H1 (cell line): ENCODE data around the gene SATB2. TPM values are rescaled to one million over a fixed set of nuclear protein-coding genes. Genes with fewer than 3 reads are reported as not detected.

Source experiments
- CTCF ChIA-PET: fragments of 300-600 bp; sonication (Branson Sonifier 250); formaldehyde crosslinking; loops from one replicate; lab custom pipeline; 2021; ENCODE audit not compliant: partially characterized antibody; lab: Charles Lee
- POLR2A ChIA-PET: fragments of 300-600 bp; sonication (Branson Sonifier 250); formaldehyde crosslinking; loops from one replicate; lab custom pipeline; 2021; ENCODE audit warnings: inconsistent platforms; ENCODE audit not compliant: partially characterized antibody; lab: Charles Lee
- DNase-seq, 2 experiments: peaks; one replicate each; pipeline versions ENCODE4 v3.0.0 to v3.0.0-alpha.2; 2010 to 2022; ENCODE audit warnings: low spot score in 2 of 2, low read depth in 1 of 2, mixed read lengths in 1 of 2
- FAIRE-seq: peaks from 2 replicates; lab custom pipeline; 2011; peaks lifted over from hg19 to GRCh38; lab: Jason Lieb, UNC
- H2AFZ ChIP-seq: 2 replicates; pipeline ENCODE4 v1.8.1; 2012; ENCODE audit warnings: low read length, inconsistent platforms
- H2AK5ac ChIP-seq: 2 replicates; pipeline ENCODE4 v1.6.1; 2013; ENCODE audit warnings: low read depth, low read length
- H2BK120ac ChIP-seq: replicated peaks from 2 replicates; pipeline ENCODE3; 2013; ENCODE audit warnings: low read depth, low read length, inconsistent platforms
- H2BK12ac ChIP-seq: 2 replicates; pipeline ENCODE4 v1.6.1; 2013; ENCODE audit warnings: low read depth, low read length
- H2BK15ac ChIP-seq: 2 replicates; pipeline ENCODE4 v1.6.1; 2013; ENCODE audit warnings: low read length
- H2BK20ac ChIP-seq: 2 replicates; pipeline ENCODE4 v1.6.1; 2013; ENCODE audit warnings: low read length
- H2BK5ac ChIP-seq: 2 replicates; pipeline ENCODE4 v1.6.1; 2013; ENCODE audit warnings: low read depth, low read length
- H3K14ac ChIP-seq: 2 replicates; pipeline ENCODE4 v1.6.1; 2013; ENCODE audit warnings: inconsistent platforms; ENCODE audit not compliant: insufficient read length
- H3K18ac ChIP-seq: 2 replicates; pipeline ENCODE4 v1.6.1; 2013; ENCODE audit warnings: low read length; ENCODE audit errors: extremely low read depth
- H3K23ac ChIP-seq: 2 replicates; pipeline ENCODE4 v1.6.1; 2013; ENCODE audit warnings: inconsistent platforms; ENCODE audit not compliant: insufficient read length
- H3K23me2 ChIP-seq: 2 replicates; pipeline ENCODE4 v1.6.1; 2013; ENCODE audit warnings: low read depth, low read length
- H3K27ac ChIP-seq: 2 replicates; pipeline ENCODE4 v1.6.1; 2011; ENCODE audit warnings: low read depth, low read length, inconsistent platforms
- H3K27me3 ChIP-seq, 4 experiments: replicated peaks in 1 of 4; 1 replicate in 1 of 4; 2 replicates in 3 of 4; pipeline versions ENCODE4 v1.6.1 to v1.8.1; 2011 to 2013; ENCODE audit warnings: low read length in 3 of 4, mild to moderate bottlenecking in 3 of 4, inconsistent platforms in 2 of 4, mixed read lengths in 2 of 4, moderate library complexity in 1 of 4; ENCODE audit not compliant: control insufficient read depth in 3 of 4, insufficient read depth in 3 of 4; ENCODE audit errors: extremely low read depth in 1 of 4
- H3K36me3 ChIP-seq, 4 experiments: 2 replicates each; pipeline versions ENCODE4 v1.6.1 to v1.8.1; 2011 to 2013; ENCODE audit warnings: mild to moderate bottlenecking in 4 of 4, low read length in 3 of 4, moderate library complexity in 2 of 4, control low read depth in 1 of 4, inconsistent platforms in 1 of 4; ENCODE audit not compliant: insufficient read depth in 4 of 4, control insufficient read depth in 2 of 4
- H3K4ac ChIP-seq: replicated peaks from 2 replicates; pipeline ENCODE3; 2013; ENCODE audit warnings: low read length, low read depth, mixed read lengths, inconsistent platforms; ENCODE audit not compliant: insufficient read length
- H3K4me1 ChIP-seq, 4 experiments: replicated peaks in 1 of 4; 1 replicate in 1 of 4; 2 replicates in 3 of 4; pipeline versions ENCODE4 v1.6.1 to v1.8.1; 2011 to 2013; ENCODE audit warnings: low read length in 3 of 4, inconsistent platforms in 2 of 4, mixed read lengths in 1 of 4; ENCODE audit not compliant: insufficient read depth in 4 of 4, control insufficient read depth in 3 of 4
- H3K4me2 ChIP-seq, 2 experiments: 2 replicates each; pipeline versions ENCODE4 v1.6.1 to v1.8.1; 2011 to 2013; ENCODE audit warnings: low read depth in 2 of 2, low read length in 2 of 2, control low read depth in 1 of 2, inconsistent platforms in 1 of 2, mild to moderate bottlenecking in 1 of 2; ENCODE audit not compliant: insufficient read depth in 1 of 2
- H3K4me3 ChIP-seq, 4 experiments: fragments of 200-600, 300-600 bp in 1 of 4; sonication (generic), shearing (Covaris generic), sonication (Bioruptor Twin) in 1 of 4; 2 replicates each; pipeline versions ENCODE4 v1.5.1 to v1.8.1; 2011 to 2016; ENCODE audit warnings: low read length in 4 of 4, low read depth in 3 of 4, control low read depth in 2 of 4, inconsistent platforms in 2 of 4, mild to moderate bottlenecking in 2 of 4, mixed read lengths in 1 of 4, moderate library complexity in 1 of 4; ENCODE audit not compliant: insufficient read depth in 2 of 4; ENCODE audit errors: extremely low read depth in 1 of 4
- H3K56ac ChIP-seq: replicated peaks from 2 replicates; pipeline ENCODE3; 2013; ENCODE audit warnings: low read depth, mild to moderate bottlenecking, mixed read lengths, low read length, inconsistent platforms; ENCODE audit not compliant: insufficient read length
- H3K79me1 ChIP-seq: 2 replicates; pipeline ENCODE4 v1.6.1; 2013; ENCODE audit warnings: low read depth, low read length, control low read depth
- H3K79me2 ChIP-seq, 2 experiments: 2 replicates each; pipeline versions ENCODE4 v1.6.1 to v1.8.1; 2012 to 2013; ENCODE audit warnings: low read length in 2 of 2, mild to moderate bottlenecking in 2 of 2, inconsistent platforms in 1 of 2; ENCODE audit not compliant: insufficient read depth in 2 of 2, control insufficient read depth in 1 of 2
- H3K9ac ChIP-seq, 4 experiments: replicated peaks in 1 of 4; 1 replicate in 1 of 4; 2 replicates in 3 of 4; pipeline versions ENCODE4 v1.6.1 to v1.8.1; 2011 to 2013; ENCODE audit warnings: low read depth in 3 of 4, low read length in 3 of 4, control low read depth in 2 of 4, mild to moderate bottlenecking in 2 of 4, moderate library complexity in 2 of 4, inconsistent platforms in 1 of 4; ENCODE audit errors: extremely low read depth in 1 of 4
- H3K9me3 ChIP-seq, 2 experiments: 2 replicates each; pipeline versions ENCODE4 v1.6.1 to v1.8.1; 2012 to 2013; ENCODE audit warnings: mild to moderate bottlenecking in 2 of 2, moderate library complexity in 2 of 2, control low read depth in 1 of 2, inconsistent platforms in 1 of 2, low read depth in 1 of 2, low read length in 1 of 2, mixed read lengths in 1 of 2; ENCODE audit not compliant: insufficient read depth in 2 of 2
- H4K20me1 ChIP-seq, 2 experiments: replicated peaks in 1 of 2; 2 replicates each; pipeline versions ENCODE3 to v1.8.1; 2011 to 2013; ENCODE audit warnings: inconsistent platforms in 2 of 2, low read length in 2 of 2, mild to moderate bottlenecking in 1 of 2; ENCODE audit not compliant: insufficient read depth in 2 of 2, control insufficient read depth in 1 of 2
- H4K5ac ChIP-seq: 2 replicates; pipeline ENCODE4 v1.6.1; 2013; ENCODE audit warnings: low read length, low read depth, mixed read lengths, inconsistent platforms; ENCODE audit not compliant: insufficient read length
- H4K8ac ChIP-seq: 2 replicates; pipeline ENCODE4 v1.8.0; 2013; ENCODE audit warnings: mild to moderate bottlenecking, moderate library complexity, low read length, inconsistent platforms; ENCODE audit not compliant: insufficient read depth; ENCODE audit errors: extremely low read depth
- H4K91ac ChIP-seq: replicated peaks from 2 replicates; pipeline ENCODE3; 2013; ENCODE audit warnings: low read length, mixed read lengths, inconsistent platforms; ENCODE audit not compliant: insufficient read length
- ASH2L ChIP-seq: fragments of 200-600, 300-600 bp; sonication (generic); IDR thresholded peaks from one replicate; pipeline ENCODE4 v1.7.1; 2017; ENCODE audit warnings: low read length
- ATF3 ChIP-seq: IDR thresholded peaks from 2 replicates; pipeline ENCODE4 v1.6.1; 2011; ENCODE audit warnings: low read depth, mild to moderate bottlenecking, low read length; ENCODE audit not compliant: insufficient read depth
- FOSL1 ChIP-seq: IDR thresholded peaks from 2 replicates; pipeline ENCODE4 v1.6.1; 2011; ENCODE audit warnings: mild to moderate bottlenecking, low read depth, low read length, moderate library complexity; ENCODE audit not compliant: insufficient read depth
- JUN ChIP-seq: IDR thresholded peaks from 2 replicates; pipeline ENCODE4 v1.6.1; 2011; ENCODE audit warnings: low read depth, mild to moderate bottlenecking, improper control_type of control experiment, low read length
- JUND ChIP-seq: IDR thresholded peaks from 2 replicates; pipeline ENCODE4 v1.6.1; 2011; ENCODE audit warnings: mild to moderate bottlenecking, improper control_type of control experiment, low read length
- NRF1 ChIP-seq: IDR thresholded peaks from 2 replicates; pipeline ENCODE4 v1.6.1; 2011; ENCODE audit warnings: mild to moderate bottlenecking, low read depth, low read length, improper control_type of control experiment
- POLR2A ChIP-seq, 2 experiments: IDR thresholded peaks; 1 replicate in 1 of 2; 2 replicates in 1 of 2; pipeline ENCODE4 v1.6.1; 2011; ENCODE audit warnings: low read depth in 2 of 2, low read length in 2 of 2, mild to moderate bottlenecking in 2 of 2; ENCODE audit errors: control extremely low read depth in 1 of 2
- RXRA ChIP-seq: IDR thresholded peaks from 2 replicates; pipeline ENCODE4 v1.6.1; 2011; ENCODE audit warnings: low read depth, mild to moderate bottlenecking, low read length, moderate library complexity; ENCODE audit not compliant: insufficient read depth
- SIN3A ChIP-seq, 2 experiments: IDR thresholded peaks in 1 of 2; conservative IDR thresholded peaks in 1 of 2; 2 replicates each; pipeline ENCODE4 v1.6.1; 2011 to 2012; ENCODE audit warnings: low read length in 2 of 2, improper control_type of control experiment in 1 of 2, low read depth in 1 of 2, mild to moderate bottlenecking in 1 of 2
- SP2 ChIP-seq: IDR thresholded peaks from 2 replicates; pipeline ENCODE4 v1.6.1; 2012; ENCODE audit warnings: mild to moderate bottlenecking, low read length, inconsistent platforms
- TEAD4 ChIP-seq: IDR thresholded peaks from 2 replicates; pipeline ENCODE4 v1.6.1; 2012; ENCODE audit warnings: low read depth, low read length, inconsistent platforms, mixed read lengths
- ZNF274 ChIP-seq: IDR thresholded peaks from 2 replicates; pipeline ENCODE4 v1.7.0; 2012; ENCODE audit warnings: low read length, borderline replicate concordance; ENCODE audit errors: extremely low read depth
- WGBS, 2 experiments: shearing (Covaris generic) in 1 of 2; methylation state at CpG; one replicate each; pipeline versions ENCODE4 v1.1.6 to v1.1.7; 2013 to 2015; ENCODE audit warnings: low lambda C conversion rate in 2 of 2, mixed read lengths in 2 of 2, inconsistent platforms in 1 of 2, low coverage in 1 of 2, missing lambda C conversion rate in 1 of 2; ENCODE audit not compliant: insufficient replicate concordance in 2 of 2, insufficient coverage in 1 of 2, insufficient read length in 1 of 2; ENCODE audit errors: extremely low coverage in 1 of 2, missing lambda C conversion rate in 1 of 2; 5-methylcytosine and 5-hydroxymethylcytosine counted together
- polyA plus RNA-seq, 7 experiments: library from polyadenylated mRNA; depleted of rRNA in 3 of 7; stranded (reverse) in 5 of 7; unstranded in 2 of 7; fragments of >200 nt in 5 of 7; fragments of 200-250 nt in 2 of 7; gene quantifications; 1 replicate in 5 of 7; 2 replicates in 1 of 7; 4 replicates in 1 of 7; pipeline versions ENCODE4 v1.2.1 to v1.2.3, GENCODE V29; 2011 to 2013; ENCODE audit warnings: missing spikeins in 2 of 7, mixed read lengths in 2 of 7
- total RNA-seq: library from RNA; stranded (reverse); fragmentation: NEBNext Ultra II Directional; extraction: Animal tissue kit (Norgen Biotek cat#: 25700); gene quantifications from 2 replicates; pipeline ENCODE4 v1.2.1, GENCODE V29; 2021

SATB2 gene
- total and polyA plus RNA-seq, 2 of the 8 experiments (the other 6 are each of a cell fraction or from before 2014, with no cell fraction given) = 1.3 to 5.7 TPM

- Histone ChIP-seq H3K9ac (no peak overlapping the region), H3K18ac (no peak overlapping the region), H3K4me3 (no peak overlapping the region), H3K23me2 (no peaks in the 10 kb centered on the region), H3K14ac (no peak overlapping the region), H2BK5ac (no peak overlapping the region), H3K27ac (no peak overlapping the region), H3K9me3 (no peaks in the 10 kb centered on the region), H3K79me2 (no peaks in the 10 kb centered on the region), H3K4me2 (no peak overlapping the region), H3K4ac (no peak overlapping the region), H2BK15ac (no peak overlapping the region), H4K20me1 (no peaks in the 10 kb centered on the region), H2BK12ac (no peak overlapping the region), H4K91ac (no peak overlapping the region), H2AK5ac (no peak overlapping the region), H2BK120ac (no peak overlapping the region), H4K8ac (no peak overlapping the region)
- peak in 1 of 2 experiments; percentile 7 for DNase-seq
- WGBS, 2 experiments = 92% methylated on average over 2 of the region's 2 CpGs; no CpG with 5 or more reads in 1 of the 2 experiments
- CTCF ChIA-PET = interaction anchor here (0.8 to 14.8 kb wide), 5 partner anchors 9 to 1166 kb away, joined by 3 to 298 read pairs (median 10); no protein-coding TSS in a partner anchor
- TF ChIP-seq ATF3 (no peak), TEAD4 (no peak), RXRA (no peak), SIN3A (conservative IDR thresholded peaks at IDR 0.05 in 1 of 2, IDR thresholded peaks at IDR 0.05 in 1 of 2; ENCODE audit: low read depth in 1 of 2, low read length in 2 of 2) (no peak), ZNF274 (no peak), JUND (no peak), POLR2A (IDR thresholded peaks at IDR 0.05; ENCODE audit: control extremely low read depth in 1 of 2, low read depth in 2 of 2, low read length in 2 of 2) (no peak), SP2 (no peak), FOSL1 (no peak), NRF1 (no peak), JUN (no peak), ASH2L (no peak)
- TF ChIP-seq, all 59 proteins: peak for 0
- Histone ChIP-seq H3K36me3 (no peaks in the 10 kb centered on the region), H3K27me3 (peaks cover 0 to 6% (median 2%) of the 10 kb centered on the region in 4 experiments; a peak in 4 of 7 replicates), H2AFZ (no peak overlapping the region), H3K4me1 (no peaks in the 10 kb centered on the region), H2BK20ac (no peak overlapping the region), H3K79me1 (no peaks in the 10 kb centered on the region), H3K56ac (no peak overlapping the region), H3K23ac (no peak overlapping the region), H4K5ac (no peak overlapping the region)
- POLR2A ChIA-PET = interaction anchor here (0.6 kb wide), 1 partner anchor 564 kb away, joined by 3 read pairs; no protein-coding TSS in a partner anchor
- FAIRE-seq = no peak
Measured at GRCh38 chr2:199477277-199477834, 19.6 kb upstream of the SATB2 start.
